K562 (cell line): Measurements from ENCODE around the gene FCGR3B. TPM values are rescaled to one million over a fixed set of nuclear protein-coding genes. Genes with fewer than 3 reads are reported as not detected.
A peak's percentile ranks its signal among the peaks of the same experiment; 100 is the strongest.

Experiments used
- ATAC-seq: fragments of 200-7000 bp; cut with Tn5 transposase; 3 replicates; pipeline ENCODE4 v1.9.1; 2020; ENCODE audit warnings: moderate library complexity
- Bru-seq: library from RNA; stranded (reverse); fragments of 400-500 nt; gene quantifications from one replicate; lab custom pipeline; 2021; lab: Mats Ljungman, UMichigan
- BruChase-seq, 2 experiments: library from RNA; stranded (reverse); fragments of 400-500 nt; gene quantifications; one replicate each; lab custom pipeline; 2021; lab: Mats Ljungman, UMichigan
- BruUV-seq: library from RNA; stranded (reverse); fragments of 400-500 nt; replicated peaks from 2 replicates; lab custom pipeline; 2021; lab: Mats Ljungman, UMichigan
- CTCF ChIA-PET: fragments of 300-600 bp; formaldehyde crosslinking; extraction: SDS; loops from one replicate; lab custom pipeline; 2021; ENCODE audit warnings: low intra/inter-chr PET ratio; lab: Yijun Ruan, JAX
- POLR2A ChIA-PET: fragments of 300-600, 350-650 bp; sonication (Branson Sonifier 250); formaldehyde crosslinking; extraction: SDS; loops from one replicate; lab custom pipeline; 2021; ENCODE audit warnings: antibody characterized with exemption, inconsistent platforms; lab: Yijun Ruan, JAX
- DNase-seq, 4 experiments: peaks; one replicate each; pipeline versions ENCODE4 v3.0.0 to v3.0.0-alpha.2; 2011 to 2018; ENCODE audit warnings: low spot score in 3 of 4, mixed read lengths in 3 of 4; ENCODE audit errors: extremely low read depth in 1 of 4
- FAIRE-seq: peaks from 2 replicates; lab custom pipeline; 2011; peaks lifted over from hg19 to GRCh38; lab: Jason Lieb, UNC
- H2AFZ ChIP-seq: 2 replicates; pipeline ENCODE4 v1.6.0; 2011; ENCODE audit warnings: low read depth, low read length, control low read depth, inconsistent platforms
- H3K27ac ChIP-seq: fragments of 200-600 bp; 3 replicates; pipeline ENCODE4 v1.8.0; 2011; ENCODE audit warnings: low read depth, mild to moderate bottlenecking, control low read depth, inconsistent platforms, low read length, moderate library complexity, mixed read lengths; ENCODE audit errors: extremely low read depth
- H3K27me3 ChIP-seq, 2 experiments: fragments of 300-600 bp in 1 of 2; 2 replicates in 1 of 2; 3 replicates in 1 of 2; pipeline versions ENCODE4 v1.6.0 to v1.8.0; 2011; ENCODE audit warnings: inconsistent platforms in 2 of 2, low read length in 2 of 2, mild to moderate bottlenecking in 1 of 2, mixed read lengths in 1 of 2, moderate library complexity in 1 of 2; ENCODE audit not compliant: control insufficient read depth in 2 of 2, insufficient read depth in 2 of 2
- H3K36me3 ChIP-seq: fragments of 300-600 bp; 3 replicates; pipeline ENCODE4 v1.8.0; 2011; ENCODE audit warnings: mild to moderate bottlenecking, low read length, inconsistent platforms; ENCODE audit not compliant: control insufficient read depth, insufficient read depth
- H3K4me1 ChIP-seq, 2 experiments: fragments of 200-600 bp in 1 of 2; replicated peaks in 1 of 2; 2 replicates in 1 of 2; 3 replicates in 1 of 2; pipeline versions ENCODE4 v1.5.1 to v1.8.0; 2011; ENCODE audit warnings: inconsistent platforms in 2 of 2, low read length in 2 of 2, mild to moderate bottlenecking in 1 of 2, mixed read lengths in 1 of 2, moderate library complexity in 1 of 2; ENCODE audit not compliant: control insufficient read depth in 2 of 2, insufficient read depth in 2 of 2
- H3K4me2 ChIP-seq: 2 replicates; pipeline ENCODE4 v1.6.1; 2011; ENCODE audit warnings: low read length, control low read depth, inconsistent platforms, mixed read lengths; ENCODE audit not compliant: insufficient read depth
- H3K4me3 ChIP-seq: fragments of 200-600 bp; sonication (generic), shearing (Covaris generic); 2 replicates; pipeline ENCODE4 v1.5.1; 2016; ENCODE audit warnings: control low read depth, inconsistent platforms
- H3K79me2 ChIP-seq: fragments of 200-600 bp; 3 replicates; pipeline ENCODE4 v1.8.0; 2011; ENCODE audit warnings: low read length, inconsistent platforms; ENCODE audit not compliant: control insufficient read depth, insufficient read depth
- H3K9ac ChIP-seq, 2 experiments: 2 replicates each; pipeline versions ENCODE4 v1.6.0 to v1.6.1; 2011; ENCODE audit warnings: low read depth in 2 of 2, low read length in 2 of 2, control low read depth in 1 of 2, inconsistent platforms in 1 of 2, mild to moderate bottlenecking in 1 of 2, mixed read lengths in 1 of 2; ENCODE audit not compliant: insufficient read depth in 1 of 2
- H3K9me1 ChIP-seq: one replicate; pipeline ENCODE4 v1.6.0; 2011; ENCODE audit warnings: inconsistent platforms, mild to moderate bottlenecking, low read length, moderate library complexity; ENCODE audit not compliant: control insufficient read depth, insufficient read depth
- H3K9me3 ChIP-seq: replicated peaks from 2 replicates; pipeline ENCODE4 v1.5.1; 2011; ENCODE audit warnings: low read depth, low read length, inconsistent platforms; ENCODE audit not compliant: control insufficient read depth, insufficient read depth
- H4K20me1 ChIP-seq: replicated peaks from 2 replicates; pipeline ENCODE4 v1.6.1; 2011; ENCODE audit warnings: low read length, inconsistent platforms, mixed read lengths; ENCODE audit not compliant: control insufficient read depth, insufficient read depth
- ZNF134 ChIP-seq: fragments of 250-450 bp; sonication (Bioruptor Pico); conservative IDR thresholded peaks from 2 replicates; pipeline ENCODE4 v1.4.0; 2020
- WGBS: fragments of 100-300 bp; shearing (Covaris generic); methylation state at CpG from one replicate; pipeline ENCODE4 v1.1.6; 2016; ENCODE audit warnings: low coverage, mixed read lengths; ENCODE audit not compliant: insufficient coverage; ENCODE audit errors: missing lambda C conversion rate; 5-methylcytosine and 5-hydroxymethylcytosine counted together
- in situ Hi-C: fragments of 300-500 bp; cut with MboI; formaldehyde crosslinking; loops from 4 replicates; pipeline ENCODE4 v1.15.0; 2018; ENCODE audit warnings: inconsistent platforms, mixed read lengths
- intact Hi-C: fragments of 100-400 bp; cut with micrococcal nuclease; formaldehyde crosslinking; loops from 2 replicates; pipeline ENCODE4 v1.14.2; 2022
- long read RNA-seq, 3 experiments: library from polyadenylated mRNA in 2 of 3; library from RNA in 1 of 3; unstranded in 2 of 3; stranded (forward) in 1 of 3; transcript quantifications; one replicate each; pipeline ENCODE4 v2.0.0, GENCODE V29; 2019 to 2022
- polyA minus RNA-seq, 3 experiments: library from RNA; depleted of rRNA, polyadenylated mRNA; stranded (reverse); fragments of >200 nt; gene quantifications; 2 replicates each; pipeline ENCODE4 v1.2.3, GENCODE V29; 2011
- polyA plus RNA-seq, 8 experiments: library from polyadenylated mRNA; depleted of rRNA in 4 of 8; stranded (reverse) in 5 of 8; unstranded in 3 of 8; fragments of >200 nt; fragmentation: Nextera tagmentation in 2 of 8; fragmentation: Illumina TruSeq in 1 of 8; extraction: Ambion mirVana in 2 of 8; extraction: Trizol in 1 of 8; gene quantifications; 2 replicates each; pipeline versions ENCODE4 v1.2.1 to v1.2.3, GENCODE V29; 2011 to 2014; ENCODE audit warnings: inconsistent platforms in 1 of 8, missing spikeins in 1 of 8
- total RNA-seq, 7 experiments: library from RNA; depleted of rRNA in 6 of 7; stranded (reverse); fragments of >200 nt in 6 of 7; fragmentation: Illumina TruSeq in 2 of 7; extraction: Trizol in 2 of 7; gene quantifications; 2 replicates each; pipeline versions ENCODE4 v1.2.1 to v1.2.3, GENCODE V29; 2011 to 2021; ENCODE audit warnings: low replicate concordance in 1 of 7
- TF ChIP-seq, protein P1 (sequence below): sonication (generic); formaldehyde crosslinking; IDR thresholded peaks from 2 replicates; pipeline ENCODE4 v1.8.0; 2023; ENCODE audit warnings: mild to moderate bottlenecking, missing genetic modification reagents
- TF ChIP-seq, protein P2 (sequence below): fragments of 450-650 bp; formaldehyde crosslinking; IDR thresholded peaks from 2 replicates; pipeline ENCODE4 v1.4.0; 2022; ENCODE audit warnings: mild to moderate bottlenecking, moderate library complexity

Gene FCGR3B
- 1.4 and 2.2 TPM in 2 replicates for total RNA-seq (2011; cell fraction: chromatin; rRNA removed; ENCODE audit: low replicate concordance)
- 1.3 and 2.0 TPM in 2 replicates for total RNA-seq (2011; cell fraction: nucleolus; rRNA removed)
- total RNA-seq (2011; cell fraction: nucleoplasm; rRNA removed): 2.4 and 2.8 TPM in 2 replicates
- total RNA-seq (2014; rRNA removed): 0.08 and 0.18 TPM in 2 replicates
- 0.40 and 0.54 TPM in 2 replicates for total RNA-seq (2014; rRNA removed; fragmentation: Illumina TruSeq; extraction: Trizol)
- total RNA-seq (2015; rRNA removed; fragmentation: Illumina TruSeq; extraction: Trizol): 0.19 and 0.36 TPM in 2 replicates
- total RNA-seq (2021): 0.11 and 0.49 TPM in 2 replicates
- 0.87 and 1.1 TPM in 2 replicates for polyA plus RNA-seq (2011; rRNA removed)
- 0.18 and 0.25 TPM in 2 replicates for polyA plus RNA-seq (2011; cell fraction: cytosol; rRNA removed)
- 0.95 and 1.6 TPM in 2 replicates for polyA plus RNA-seq (2011; cell fraction: nucleus; rRNA removed)
- polyA plus RNA-seq (2012): 0.55 and 1.00 TPM in 2 replicates
- 0.27 and 0.35 TPM in 2 replicates for polyA plus RNA-seq (2014; fragmentation: Illumina TruSeq; extraction: Trizol)
- polyA plus RNA-seq (2014; fragmentation: Nextera tagmentation; extraction: Ambion mirVana): under 1 TPM; 0.41 TPM
- 0.27 and 0.36 TPM in 2 replicates for polyA plus RNA-seq (2014; rRNA removed)
- 1.1 and 1.4 TPM in 2 replicates for polyA minus RNA-seq (2011; rRNA and poly(A)+ RNA removed)
- polyA minus RNA-seq (2011; cell fraction: cytosol; rRNA and poly(A)+ RNA removed): not detected in 2 replicates
- polyA minus RNA-seq (2011; cell fraction: nucleus; rRNA and poly(A)+ RNA removed): 0.94 and 2.4 TPM in 2 replicates
- percentile 41 among the genes with signal in this experiment for Bru-seq, nascent RNA
- percentile 15 among the genes with signal in this experiment for BruChase-seq, experiment 1, labeled RNA remaining after a 2-hour chase
- BruChase-seq, experiment 2, labeled RNA remaining after a 6-hour chase: percentile 22 among the genes with signal in this experiment
- long read RNA-seq, experiment 1: 0 reads
- long read RNA-seq, experiment 2: 0 reads
- long read RNA-seq, experiment 3: 0 reads

DNA sequence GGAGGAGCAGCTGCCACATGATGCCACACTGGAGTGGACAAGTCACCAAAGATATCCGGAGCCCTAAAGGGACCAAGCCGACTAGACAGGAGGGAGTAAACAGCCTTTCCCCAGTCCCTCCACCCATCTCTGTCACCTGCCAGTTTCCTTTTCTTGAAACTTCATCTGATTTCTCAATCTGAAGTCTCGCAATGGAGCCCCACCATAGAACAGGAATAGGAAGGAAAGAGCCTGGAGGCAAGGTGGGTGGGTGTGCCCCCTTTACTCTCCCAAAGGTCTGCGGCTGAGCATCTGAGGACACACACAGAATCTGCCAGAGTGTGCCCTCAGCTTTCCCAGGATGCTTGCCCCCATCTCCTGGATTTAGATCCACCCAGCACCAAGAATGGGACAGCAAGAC lies at the start of gene FCGR3B:
TSS of gene FCGR3B (minus strand) at position 101 of the 400 bp plus-strand sequence. CDS start at position 19, 82 bp downstream.
- Histone ChIP-seq H4K20me1 (no peaks in the 10 kb centered on the region), H3K27me3 (no peaks in the 10 kb centered on the region), H3K4me2 (no peak within 1 kb of the TSS), H3K27ac (no peak within 1 kb of the TSS), H3K4me1 (peaks cover 0 to 9% of the 10 kb centered on the region in 2 experiments; a peak in 3 of 5 replicates), H3K9me1 (no peaks in the 10 kb centered on the region), H3K9me3 (no peaks in the 10 kb centered on the region), H2AFZ (no peak within 1 kb of the TSS), H3K79me2 (no peaks in the 10 kb centered on the region), H3K9ac (peak within 1 kb of the TSS in 1 of 2 experiments; percentile 14; a peak in 1 of 4 replicates), H3K36me3 (no peaks in the 10 kb centered on the region), H3K4me3 (no peak within 1 kb of the TSS)
- in situ Hi-C loops: no loop called here
- 79% methylated on average over 4 of the region's 4 CpGs for WGBS
- ChIA-PET CTCF (no interaction called here), POLR2A (no interaction called here)
- BruUV-seq: no TSS peak
- DNase-seq: no peak
- FAIRE-seq: no peak
- TF ChIP-seq, protein P1, sequence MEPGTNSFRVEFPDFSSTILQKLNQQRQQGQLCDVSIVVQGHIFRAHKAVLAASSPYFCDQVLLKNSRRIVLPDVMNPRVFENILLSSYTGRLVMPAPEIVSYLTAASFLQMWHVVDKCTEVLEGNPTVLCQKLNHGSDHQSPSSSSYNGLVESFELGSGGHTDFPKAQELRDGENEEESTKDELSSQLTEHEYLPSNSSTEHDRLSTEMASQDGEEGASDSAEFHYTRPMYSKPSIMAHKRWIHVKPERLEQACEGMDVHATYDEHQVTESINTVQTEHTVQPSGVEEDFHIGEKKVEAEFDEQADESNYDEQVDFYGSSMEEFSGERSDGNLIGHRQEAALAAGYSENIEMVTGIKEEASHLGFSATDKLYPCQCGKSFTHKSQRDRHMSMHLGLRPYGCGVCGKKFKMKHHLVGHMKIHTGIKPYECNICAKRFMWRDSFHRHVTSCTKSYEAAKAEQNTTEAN (CRISPR knock-in tag): no peak
- TF ChIP-seq, protein P2, sequence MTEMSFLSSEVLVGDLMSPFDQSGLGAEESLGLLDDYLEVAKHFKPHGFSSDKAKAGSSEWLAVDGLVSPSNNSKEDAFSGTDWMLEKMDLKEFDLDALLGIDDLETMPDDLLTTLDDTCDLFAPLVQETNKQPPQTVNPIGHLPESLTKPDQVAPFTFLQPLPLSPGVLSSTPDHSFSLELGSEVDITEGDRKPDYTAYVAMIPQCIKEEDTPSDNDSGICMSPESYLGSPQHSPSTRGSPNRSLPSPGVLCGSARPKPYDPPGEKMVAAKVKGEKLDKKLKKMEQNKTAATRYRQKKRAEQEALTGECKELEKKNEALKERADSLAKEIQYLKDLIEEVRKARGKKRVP (CRISPR knock-in tag): no peak
- no peak for TF ChIP-seq ZNF134 (CRISPR knock-in tag)
- intact Hi-C loops: no loop called here
- ATAC-seq: no peak
